ENCODE results near the gene PRKD1. TPM values are rescaled to one million over a fixed set of nuclear protein-coding genes. Genes with fewer than 3 reads are reported as not detected.

Gene PRKD1
- polyA plus RNA-seq, 1 of the 3 experiments (the other 2 are of a cell fraction): 0.07 TPM

- DNase-seq: no peak
Observed at GRCh38 chr14:29892327-29892726, 35.3 kb downstream of the PRKD1 start.

DNA sequence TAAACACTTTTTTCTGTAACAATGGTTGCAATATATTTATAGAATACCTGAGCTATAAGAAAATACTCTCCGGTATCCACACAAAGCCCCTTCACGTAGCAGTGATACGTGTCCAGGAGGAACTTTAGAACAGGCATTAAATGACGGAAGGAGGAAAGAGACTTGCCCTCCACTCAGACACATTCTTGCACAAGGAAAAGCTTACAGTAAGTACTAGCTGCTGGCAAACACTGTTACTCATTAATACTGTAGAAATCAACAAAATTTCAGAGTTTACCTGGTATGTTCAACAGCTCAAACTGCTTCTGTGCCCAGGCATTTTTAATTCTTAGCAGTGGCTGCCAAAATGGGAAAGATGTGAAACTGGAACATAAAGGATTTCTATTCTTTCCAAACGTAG lies 41.7 kb downstream of the PRKD1 start:
- DNase-seq: no peak
- TF ChIP-seq EP300 (IDR thresholded peaks at IDR 0.05; ENCODE audit: borderline replicate concordance in 1 of 2, low read depth in 1 of 2, low read length in 1 of 2): no peak
- no peak for TF ChIP-seq MAX (IDR thresholded peaks at IDR 0.05; ENCODE audit: low read depth)
- no peak for TF ChIP-seq TCF12 (IDR thresholded peaks at IDR 0.05)
- no peak for TF ChIP-seq CTCF (IDR thresholded peaks at IDR 0.05)
- no peak for TF ChIP-seq GATA2 (CRISPR knock-in tag; IDR thresholded peaks at IDR 0.05)
- no peak for TF ChIP-seq PBX3 (IDR thresholded peaks at IDR 0.05)
- TF ChIP-seq TAF1 (IDR thresholded peaks at IDR 0.05; ENCODE audit: borderline replicate concordance, low read depth, low read length): no peak
- TF ChIP-seq USF1 (IDR thresholded peaks at IDR 0.05; ENCODE audit: borderline replicate concordance, low read depth): no peak
- no peak for TF ChIP-seq RCOR1 (IDR thresholded peaks at IDR 0.05; ENCODE audit: low read length)
- no peak for TF ChIP-seq RXRA (IDR thresholded peaks at IDR 0.05; ENCODE audit: borderline replicate concordance, low read depth)
- TF ChIP-seq FOXJ3 (CRISPR knock-in tag; IDR thresholded peaks at IDR 0.05): no peak
- no peak for TF ChIP-seq JUND (IDR thresholded peaks at IDR 0.05)
- TF ChIP-seq ELF1 (IDR thresholded peaks at IDR 0.05): no peak
- no peak for TF ChIP-seq MXI1 (IDR thresholded peaks at IDR 0.05; ENCODE audit: low read depth, low read length)
- TF ChIP-seq RFX5 (IDR thresholded peaks at IDR 0.05; ENCODE audit: low read length): no peak
- TF ChIP-seq POLR2AphosphoS5 (IDR thresholded peaks at IDR 0.05; ENCODE audit: low read depth, low read length): no peak

More at GRCh38 chr14:29892327-29892726, 35.3 kb downstream of the PRKD1 start:
- Histone ChIP-seq H4K20me1 (ENCODE audit: insufficient read depth) (no peaks in the 10 kb centered on the region), H3K4me3 (ENCODE audit: low read depth in 2 of 2, low read length in 1 of 2) (no peak overlapping the region), H3K4me2 (no peak overlapping the region), H3K27ac (ENCODE audit: low read depth in 2 of 2, low read length in 1 of 2) (no peak overlapping the region), H3K79me2 (ENCODE audit: insufficient read depth) (no peaks in the 10 kb centered on the region), H3K9me3 (no peaks in the 10 kb centered on the region), H3K36me3 (replicated peaks in 1 of 2; ENCODE audit: control insufficient read depth in 1 of 2, insufficient read depth in 2 of 2, low read length in 1 of 2) (no peaks in the 10 kb centered on the region), H3K9me2 (no peaks in the 10 kb centered on the region), H2AFZ (ENCODE audit: low read depth) (no peak overlapping the region), H3F3A (replicated peaks; ENCODE audit: insufficient read depth) (peaks cover under 1% of the 10 kb centered on the region), H3K27me3 (ENCODE audit: insufficient read depth) (peaks cover 9% of the 10 kb centered on the region; the same call in 1 of the 2 replicates), H3K9ac (no peak overlapping the region), H3K4me1 (ENCODE audit: control insufficient read depth in 1 of 2, insufficient read depth in 2 of 2, low read depth in 1 of 2, low read length in 1 of 2) (no peaks in the 10 kb centered on the region)
- TF ChIP-seq SMC3 (IDR thresholded peaks at IDR 0.05; ENCODE audit: low read depth, low read length) (no peak), SIN3A (IDR thresholded peaks at IDR 0.05; ENCODE audit: borderline replicate concordance, low read depth, low read length) (no peak), FOXM1 (IDR thresholded peaks at IDR 0.05; ENCODE audit: low read depth) (no peak), TAF1 (IDR thresholded peaks at IDR 0.05; ENCODE audit: borderline replicate concordance, low read depth, low read length) (no peak), REST (IDR thresholded peaks at IDR 0.05; ENCODE audit: low read depth, low read length) (no peak)
- ChIA-PET POLR2A (no interaction called here), CTCF (no interaction called here)

More for the DNA sequence above, 41.7 kb downstream of the PRKD1 start:
- Histone ChIP-seq H3K27me3 (ENCODE audit: insufficient read depth) (no peaks in the 10 kb centered on the region; the same call in 1 of the 2 replicates), H3F3A (replicated peaks; ENCODE audit: insufficient read depth) (no peaks in the 10 kb centered on the region), H3K4me2 (no peak overlapping the region), H3K9ac (no peak overlapping the region), H3K4me1 (ENCODE audit: control insufficient read depth in 1 of 2, insufficient read depth in 2 of 2, low read depth in 1 of 2, low read length in 1 of 2) (no peaks in the 10 kb centered on the region), H2AFZ (ENCODE audit: low read depth) (no peak overlapping the region), H3K79me2 (ENCODE audit: insufficient read depth) (no peaks in the 10 kb centered on the region), H3K9me2 (no peaks in the 10 kb centered on the region), H3K36me3 (replicated peaks in 1 of 2; ENCODE audit: control insufficient read depth in 1 of 2, insufficient read depth in 2 of 2, low read length in 1 of 2) (no peaks in the 10 kb centered on the region), H3K9me3 (no peaks in the 10 kb centered on the region), H3K4me3 (ENCODE audit: low read depth in 2 of 2, low read length in 1 of 2) (no peak overlapping the region), H3K27ac (ENCODE audit: low read depth in 2 of 2, low read length in 1 of 2) (no peak overlapping the region), H4K20me1 (ENCODE audit: insufficient read depth) (no peaks in the 10 kb centered on the region)
- WGBS (ENCODE audit: low lambda C conversion rate): 10% methylated on average over 5 of the region's 5 CpGs
- ChIA-PET CTCF (no interaction called here), POLR2A (no interaction called here)

Measured in SK-N-SH (cell line).